ENCODE data around the gene MRPL55. TPM values are rescaled to one million over a fixed set of nuclear protein-coding genes. Genes with fewer than 3 reads are reported as not detected.
A peak's percentile ranks its signal among the peaks of the same experiment; 100 is the strongest.

MRPL55 gene
- total RNA-seq, 6 experiments from 2014 or later = 24.2 to 75.9 (median 38.0) TPM

DNA sequence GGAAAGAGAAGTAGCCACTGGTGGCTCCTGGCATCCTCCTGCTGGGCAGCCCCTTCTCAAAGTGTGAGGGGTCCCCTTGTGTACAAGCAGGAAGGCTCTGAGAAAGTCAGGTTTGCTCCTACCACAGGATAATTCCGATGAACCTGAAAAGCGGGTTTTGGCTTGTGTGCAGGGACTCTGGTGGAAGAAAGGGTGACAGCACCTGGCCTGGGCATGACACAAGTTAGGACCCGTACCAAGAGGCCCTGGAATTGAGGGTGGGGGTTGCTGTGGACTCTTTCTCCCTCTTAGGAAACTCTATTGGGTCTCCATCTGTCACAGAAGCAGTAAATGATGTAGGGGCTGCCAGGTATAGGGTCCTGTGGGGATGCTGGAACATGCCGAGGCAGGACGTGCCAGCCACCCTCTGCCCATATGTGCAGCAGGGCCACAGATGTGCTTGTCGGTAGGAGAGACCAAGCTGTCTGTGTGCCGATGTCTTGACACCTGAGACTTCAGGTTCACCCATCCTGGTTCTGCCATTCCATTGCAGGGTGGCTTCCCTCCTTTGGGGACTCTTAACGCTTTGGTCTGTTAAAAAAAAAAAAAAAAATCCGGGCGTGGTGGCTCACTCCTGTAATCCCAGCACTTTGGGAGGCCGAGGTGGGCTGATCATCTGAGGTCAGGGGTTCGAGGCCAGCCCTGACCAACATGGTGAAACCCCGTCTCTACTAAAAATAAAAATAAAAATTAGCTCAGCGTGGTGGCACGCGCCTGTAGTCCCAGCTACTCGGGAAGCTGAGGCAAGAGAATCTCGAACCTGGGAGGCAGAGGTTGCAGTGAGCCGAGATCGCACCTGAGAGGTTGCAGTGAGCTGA is 15.8 kb downstream of the MRPL55 start:
- no peak for DNase-seq
- Histone ChIP-seq H3K9me3 (peaks cover 0 to 4% (median 0%) of the 10 kb centered on the region in 4 donors), H3K36me3 (peaks cover 0 to 16% (median 9%) of the 10 kb centered on the region in 4 donors), H3K27me3 (no peaks in the 10 kb centered on the region), H3K4me1 (peaks cover 0 to 33% (median 14%) of the 10 kb centered on the region in 4 donors), H3K27ac (no peak overlapping the region), H3K4me3 (no peak overlapping the region)
- no peak for TF ChIP-seq POLR2A (IDR thresholded peaks at IDR 0.05)
- TF ChIP-seq, protein P1, sequence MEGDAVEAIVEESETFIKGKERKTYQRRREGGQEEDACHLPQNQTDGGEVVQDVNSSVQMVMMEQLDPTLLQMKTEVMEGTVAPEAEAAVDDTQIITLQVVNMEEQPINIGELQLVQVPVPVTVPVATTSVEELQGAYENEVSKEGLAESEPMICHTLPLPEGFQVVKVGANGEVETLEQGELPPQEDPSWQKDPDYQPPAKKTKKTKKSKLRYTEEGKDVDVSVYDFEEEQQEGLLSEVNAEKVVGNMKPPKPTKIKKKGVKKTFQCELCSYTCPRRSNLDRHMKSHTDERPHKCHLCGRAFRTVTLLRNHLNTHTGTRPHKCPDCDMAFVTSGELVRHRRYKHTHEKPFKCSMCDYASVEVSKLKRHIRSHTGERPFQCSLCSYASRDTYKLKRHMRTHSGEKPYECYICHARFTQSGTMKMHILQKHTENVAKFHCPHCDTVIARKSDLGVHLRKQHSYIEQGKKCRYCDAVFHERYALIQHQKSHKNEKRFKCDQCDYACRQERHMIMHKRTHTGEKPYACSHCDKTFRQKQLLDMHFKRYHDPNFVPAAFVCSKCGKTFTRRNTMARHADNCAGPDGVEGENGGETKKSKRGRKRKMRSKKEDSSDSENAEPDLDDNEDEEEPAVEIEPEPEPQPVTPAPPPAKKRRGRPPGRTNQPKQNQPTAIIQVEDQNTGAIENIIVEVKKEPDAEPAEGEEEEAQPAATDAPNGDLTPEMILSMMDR (IDR thresholded peaks at IDR 0.05) = no peak
- intact Hi-C loops (cut with DNase I) = no loop called here
- ATAC-seq = no peak
- 97% methylated on average over 10 of the region's 20 CpGs for WGBS (ENCODE audit: insufficient coverage, low coverage, low lambda C conversion rate, missing lambda C conversion rate)

DNA sequence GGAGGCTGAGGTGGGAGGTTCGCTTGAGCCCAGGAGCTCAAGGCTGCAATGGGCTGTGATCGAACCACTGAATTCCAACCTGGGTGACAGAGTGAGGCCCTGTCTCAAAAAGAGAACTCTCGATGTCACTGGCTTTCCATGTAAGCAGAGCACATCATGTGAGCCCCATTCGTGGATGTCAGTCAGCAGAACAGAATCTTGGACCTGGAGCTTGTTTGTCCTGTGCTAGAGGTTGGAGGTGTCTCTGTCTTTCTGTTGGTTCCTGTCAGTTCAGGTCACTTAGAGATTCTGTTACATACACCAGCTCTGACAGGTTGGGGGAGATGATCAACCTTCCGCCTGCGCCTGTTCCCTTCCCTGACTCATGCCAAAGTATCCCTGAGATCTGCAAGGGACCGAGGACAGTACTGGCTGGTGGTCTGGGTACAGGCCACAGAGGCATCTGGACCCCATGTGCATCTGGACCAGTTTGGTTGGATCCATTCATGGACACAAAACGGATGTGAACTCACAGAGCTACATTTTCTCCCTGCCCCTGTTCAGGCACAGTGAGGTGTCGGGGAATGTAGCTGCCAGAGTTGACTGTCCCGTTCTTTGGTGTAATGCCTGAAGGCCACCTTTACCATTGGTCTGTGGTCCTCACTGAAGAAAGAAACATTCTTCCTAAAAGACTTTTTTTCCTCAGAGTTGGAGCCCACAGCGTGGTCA is 16.6 kb downstream of the MRPL55 start:
- no peak for DNase-seq
- WGBS (ENCODE audit: insufficient coverage, low coverage, low lambda C conversion rate, missing lambda C conversion rate) = 87% methylated on average over 3 of the region's 11 CpGs
- no peak for TF ChIP-seq POLR2A (IDR thresholded peaks at IDR 0.05)
- H3K9me3 ChIP-seq = peaks cover 0 to 4% (median 0%) of the 10 kb centered on the region in 4 donors
- ATAC-seq = no peak
- no peak overlapping the region for H3K27ac ChIP-seq
- intact Hi-C loops (cut with DNase I) = no loop called here
- H3K36me3 ChIP-seq = peaks cover 0 to 8% (median 4%) of the 10 kb centered on the region in 4 donors
- H3K4me1 ChIP-seq = peaks cover 0 to 41% (median 18%) of the 10 kb centered on the region in 4 donors
- H3K27me3 ChIP-seq = no peaks in the 10 kb centered on the region
- H3K4me3 ChIP-seq = no peak overlapping the region

DNA sequence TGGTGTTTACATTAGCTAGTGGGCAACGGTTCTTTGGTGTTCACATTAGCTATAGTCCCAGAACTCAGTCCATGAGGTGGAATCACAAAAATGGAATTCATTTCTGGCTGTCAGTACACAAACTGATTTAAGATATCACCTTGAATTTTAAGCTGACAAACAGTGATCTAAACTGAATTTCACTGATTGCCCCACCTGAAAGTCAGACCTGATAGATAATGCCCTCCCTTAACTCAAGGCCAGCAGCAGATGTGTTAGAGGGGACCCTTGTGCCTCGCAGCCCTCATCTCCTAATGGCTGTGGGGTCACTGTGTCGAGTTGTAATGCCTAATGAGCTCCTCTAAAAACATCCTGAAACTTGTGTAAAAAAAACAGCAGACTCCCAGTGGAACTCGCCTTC is 18.0 kb downstream of the MRPL55 start:
- H3K9me3 ChIP-seq = peaks cover 0 to 4% (median 0%) of the 10 kb centered on the region in 4 donors
- no peaks in the 10 kb centered on the region for H3K27me3 ChIP-seq
- H3K27ac ChIP-seq = no peak overlapping the region
- H3K4me1 ChIP-seq = peaks cover 0 to 55% (median 25%) of the 10 kb centered on the region in 4 donors
- no peak for DNase-seq
- WGBS (ENCODE audit: insufficient coverage, low coverage, low lambda C conversion rate, missing lambda C conversion rate) = 52% methylated on average over 4 of the region's 4 CpGs
- intact Hi-C loops (cut with DNase I) = no loop called here
- TF ChIP-seq POLR2A (IDR thresholded peaks at IDR 0.05) = no peak
- TF ChIP-seq, protein P1 (IDR thresholded peaks at IDR 0.05) = no peak
- H3K36me3 ChIP-seq = peaks cover 0 to 3% (median 0%) of the 10 kb centered on the region in 4 donors
- no peak overlapping the region for H3K4me3 ChIP-seq
- no peak for ATAC-seq

DNA sequence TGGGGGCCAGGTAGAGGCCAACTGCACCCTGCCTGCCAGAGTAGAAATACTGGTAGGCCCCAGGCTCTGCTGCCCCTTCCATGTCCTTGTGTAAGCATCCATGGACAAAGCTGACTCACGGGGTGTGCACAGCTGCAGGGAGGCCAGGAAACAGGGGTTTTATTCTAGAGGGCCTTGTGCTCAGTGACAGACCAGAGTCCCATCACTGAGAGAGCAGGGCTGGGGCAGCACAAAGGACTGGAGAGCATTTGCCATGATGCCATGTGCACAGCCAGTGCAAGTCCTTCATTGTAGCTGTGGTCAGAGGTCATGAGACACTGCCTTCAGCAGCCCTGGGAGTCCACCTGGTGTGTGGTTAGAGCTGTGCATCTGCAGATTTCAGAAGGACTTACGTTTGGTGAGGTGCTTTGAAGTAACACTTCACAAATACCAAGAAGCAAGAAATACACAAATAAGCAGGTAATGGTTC is 18.5 kb downstream of the MRPL55 start:
- ATAC-seq = peak in 1 of 4 donors; percentile 26
- TF ChIP-seq POLR2A (IDR thresholded peaks at IDR 0.05) = no peak
- TF ChIP-seq, protein P1 (IDR thresholded peaks at IDR 0.05) = no peak
- Histone ChIP-seq H3K27ac (no peak overlapping the region), H3K4me1 (peaks cover 0 to 60% (median 27%) of the 10 kb centered on the region in 4 donors), H3K36me3 (peaks cover 0 to 3% (median 0%) of the 10 kb centered on the region in 4 donors), H3K9me3 (peaks cover 0 to 4% (median 0%) of the 10 kb centered on the region in 4 donors), H3K27me3 (no peaks in the 10 kb centered on the region), H3K4me3 (no peak overlapping the region)
- intact Hi-C loops (cut with DNase I) = no loop called here
- 13% methylated on average over 1 of the region's 2 CpGs for WGBS (ENCODE audit: insufficient coverage, low coverage, low lambda C conversion rate, missing lambda C conversion rate)
- DNase-seq = peak in 2 of 3 donors; percentile 20 to 35
